PC-3 (cell line): Measurements from ENCODE around the gene OGDH.

ENCODE experiments used
- CTCF ChIP-seq: fragments of 300-600 bp; sonication (generic); conservative IDR thresholded peaks from 2 replicates; pipeline ENCODE4 v1.5.1; 2017; ENCODE audit warnings: antibody characterized with exemption, low read depth, mild to moderate bottlenecking, low read length
- EZH2 ChIP-seq: fragments of 300-600 bp; sonication (generic); IDR thresholded peaks from one replicate; pipeline ENCODE4 v1.6.1; 2017; ENCODE audit warnings: antibody characterized with exemption, mild to moderate bottlenecking, low read length; ENCODE audit not compliant: unreplicated experiment
- EZH2phosphoT487 ChIP-seq: fragments of 300-600 bp; sonication (generic); IDR thresholded peaks from 2 replicates; pipeline ENCODE4 v1.6.1; 2018; ENCODE audit warnings: mild to moderate bottlenecking, antibody characterized with exemption, low read length, borderline replicate concordance

- no peak for TF ChIP-seq CTCF
- TF ChIP-seq EZH2phosphoT487 = no peak
- no peak for TF ChIP-seq EZH2
These were observed 52.6 kb downstream of the OGDH start for GRCh38 chr7:44658979-44659378.
